Measurements from ENCODE around the gene MPP1.

- no peak for TF ChIP-seq POLR2A (IDR thresholded peaks at IDR 0.05; ENCODE audit: low read length)
- TF ChIP-seq GATA1 (IDR thresholded peaks at IDR 0.05; ENCODE audit: low read depth, low read length), result no peak
Measured at GRCh38 chrX:154815274-154815818, 10.1 kb upstream of the MPP1 start.
